PFSK-1 (cell line): Measurements from ENCODE around the gene SNX7.

Source experiments
- FOXP2 ChIP-seq: optimal IDR thresholded peaks from 2 replicates; pipeline ENCODE3; 2011; ENCODE audit warnings: borderline replicate concordance, control low read depth, inconsistent platforms; ENCODE audit not compliant: insufficient read depth; ENCODE audit errors: extremely low read length, extremely low read depth
- POLR2AphosphoS5 ChIP-seq: IDR thresholded peaks from 2 replicates; pipeline ENCODE4 v1.6.1; 2012; ENCODE audit warnings: low read depth, mild to moderate bottlenecking, control low read depth, low read length, moderate library complexity
- SIN3A ChIP-seq: IDR thresholded peaks from 2 replicates; pipeline ENCODE4 v1.6.1; 2012; ENCODE audit warnings: mild to moderate bottlenecking, low read length, moderate library complexity, borderline replicate concordance; ENCODE audit not compliant: insufficient read depth
- TAF1 ChIP-seq: IDR thresholded peaks from 2 replicates; pipeline ENCODE4 v1.6.1; 2012; ENCODE audit warnings: low read length, control low read depth, borderline replicate concordance; ENCODE audit not compliant: insufficient read depth
- TF ChIP-seq, protein P1 (sequence below), 2 experiments: IDR thresholded peaks; 2 replicates each; pipeline versions ENCODE4 v1.6.1 to v1.8.0; 2011 to 2012; ENCODE audit warnings: low read depth in 2 of 2, low read length in 2 of 2, control low read depth in 1 of 2, inconsistent platforms in 1 of 2, mild to moderate bottlenecking in 1 of 2, moderate library complexity in 1 of 2; ENCODE audit not compliant: insufficient read depth in 1 of 2

Gene SNX7

GRCh38 chr1:98737835-98738234, 76.3 kb downstream of the SNX7 start:
- TF ChIP-seq, protein P1, sequence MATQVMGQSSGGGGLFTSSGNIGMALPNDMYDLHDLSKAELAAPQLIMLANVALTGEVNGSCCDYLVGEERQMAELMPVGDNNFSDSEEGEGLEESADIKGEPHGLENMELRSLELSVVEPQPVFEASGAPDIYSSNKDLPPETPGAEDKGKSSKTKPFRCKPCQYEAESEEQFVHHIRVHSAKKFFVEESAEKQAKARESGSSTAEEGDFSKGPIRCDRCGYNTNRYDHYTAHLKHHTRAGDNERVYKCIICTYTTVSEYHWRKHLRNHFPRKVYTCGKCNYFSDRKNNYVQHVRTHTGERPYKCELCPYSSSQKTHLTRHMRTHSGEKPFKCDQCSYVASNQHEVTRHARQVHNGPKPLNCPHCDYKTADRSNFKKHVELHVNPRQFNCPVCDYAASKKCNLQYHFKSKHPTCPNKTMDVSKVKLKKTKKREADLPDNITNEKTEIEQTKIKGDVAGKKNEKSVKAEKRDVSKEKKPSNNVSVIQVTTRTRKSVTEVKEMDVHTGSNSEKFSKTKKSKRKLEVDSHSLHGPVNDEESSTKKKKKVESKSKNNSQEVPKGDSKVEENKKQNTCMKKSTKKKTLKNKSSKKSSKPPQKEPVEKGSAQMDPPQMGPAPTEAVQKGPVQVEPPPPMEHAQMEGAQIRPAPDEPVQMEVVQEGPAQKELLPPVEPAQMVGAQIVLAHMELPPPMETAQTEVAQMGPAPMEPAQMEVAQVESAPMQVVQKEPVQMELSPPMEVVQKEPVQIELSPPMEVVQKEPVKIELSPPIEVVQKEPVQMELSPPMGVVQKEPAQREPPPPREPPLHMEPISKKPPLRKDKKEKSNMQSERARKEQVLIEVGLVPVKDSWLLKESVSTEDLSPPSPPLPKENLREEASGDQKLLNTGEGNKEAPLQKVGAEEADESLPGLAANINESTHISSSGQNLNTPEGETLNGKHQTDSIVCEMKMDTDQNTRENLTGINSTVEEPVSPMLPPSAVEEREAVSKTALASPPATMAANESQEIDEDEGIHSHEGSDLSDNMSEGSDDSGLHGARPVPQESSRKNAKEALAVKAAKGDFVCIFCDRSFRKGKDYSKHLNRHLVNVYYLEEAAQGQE (IDR thresholded peaks at IDR 0.05; ENCODE audit: insufficient read depth in 1 of 2, low read depth in 2 of 2, low read length in 2 of 2), result no peak
- TF ChIP-seq FOXP2 (no peak), SIN3A (no peak), TAF1 (no peak), POLR2AphosphoS5 (no peak)

GRCh38 chr1:98739762-98740161, 78.2 kb downstream of the SNX7 start:
- TF ChIP-seq POLR2AphosphoS5 (no peak), TAF1 (no peak), FOXP2 (no peak), SIN3A (no peak)
- TF ChIP-seq, protein P1 (IDR thresholded peaks at IDR 0.05; ENCODE audit: insufficient read depth in 1 of 2, low read depth in 2 of 2, low read length in 2 of 2), result no peak

GRCh38 chr1:98741164-98741563, 79.6 kb downstream of the SNX7 start:
- TF ChIP-seq POLR2AphosphoS5 (no peak), SIN3A (no peak), TAF1 (no peak), FOXP2 (no peak)
- TF ChIP-seq, protein P1 (IDR thresholded peaks at IDR 0.05; ENCODE audit: insufficient read depth in 1 of 2, low read depth in 2 of 2, low read length in 2 of 2), result no peak

GRCh38 chr1:98749152-98749756, 87.7 kb downstream of the SNX7 start:
- TF ChIP-seq POLR2AphosphoS5 (no peak), TAF1 (no peak), SIN3A (no peak), FOXP2 (no peak)
- TF ChIP-seq, protein P1 (IDR thresholded peaks at IDR 0.05; ENCODE audit: insufficient read depth in 1 of 2, low read depth in 2 of 2, low read length in 2 of 2), result no peak

- TF ChIP-seq SIN3A (no peak), POLR2AphosphoS5 (no peak), FOXP2 (no peak), TAF1 (no peak)
- TF ChIP-seq, protein P1 (IDR thresholded peaks at IDR 0.05; ENCODE audit: insufficient read depth in 1 of 2, low read depth in 2 of 2, low read length in 2 of 2), result no peak
Observed at GRCh38 chr1:98754176-98754575, 92.7 kb downstream of the SNX7 start.
